Transverse colon (tissue), 4 donors: ENCODE measurements around the gene KRTAP3-2. TPM values are rescaled to one million over a fixed set of nuclear protein-coding genes. Genes with fewer than 3 reads are reported as not detected.

Experiments
- DNase-seq: peaks from one replicate; pipeline ENCODE4 v3.0.0-alpha.2; 2019
- H3K27ac ChIP-seq, 4 donors: fragments of 200-600 bp; sonication (generic); 2 replicates each; pipeline ENCODE4 v1.5.1; 2016 to 2018; ENCODE audit warnings: inconsistent platforms in 4 of 4
- H3K27me3 ChIP-seq: fragments of 200-600 bp; sonication (generic); 2 replicates; pipeline ENCODE4 v1.5.1; 2017; ENCODE audit warnings: inconsistent platforms
- H3K36me3 ChIP-seq, 4 donors: fragments of 200-600 bp; sonication (generic); 2 replicates each; pipeline ENCODE4 v1.5.1; 2017 to 2019; ENCODE audit warnings: inconsistent platforms in 4 of 4
- H3K4me1 ChIP-seq, 4 donors: fragments of 200-600 bp; sonication (generic); 2 replicates each; pipeline ENCODE4 v1.5.1; 2017 to 2020; ENCODE audit warnings: inconsistent platforms in 4 of 4
- H3K4me3 ChIP-seq, 4 donors: fragments of 200-600 bp; sonication (generic); 1 replicate in 1 of 4; 2 replicates in 3 of 4; pipeline versions ENCODE4 v1.5.1 to v1.6.1; 2017 to 2019; ENCODE audit warnings: inconsistent platforms in 4 of 4
- H3K9me3 ChIP-seq, 2 donors: fragments of 200-600 bp; sonication (generic); 2 replicates each; pipeline ENCODE4 v1.5.1; 2017 to 2019; ENCODE audit warnings: inconsistent platforms in 2 of 2
- EP300 ChIP-seq: sonication (generic); formaldehyde crosslinking; IDR thresholded peaks from one replicate; pipeline ENCODE4 v1.6.1; 2017; ENCODE audit warnings: antibody characterized with exemption, low read depth
- POLR2A ChIP-seq: fragments of 450-650 bp; IDR thresholded peaks from one replicate; pipeline ENCODE4 v1.6.1; 2016; ENCODE audit warnings: antibody characterized with exemption, mild to moderate bottlenecking, moderate library complexity
- POLR2AphosphoS5 ChIP-seq, 3 donors: sonication (generic); formaldehyde crosslinking; IDR thresholded peaks; one replicate each; pipeline ENCODE4 v1.6.1; 2016; ENCODE audit warnings: antibody characterized with exemption in 3 of 3
- WGBS, 2 donors: methylation state at CpG; one replicate each; pipeline ENCODE4 v1.1.5; 2018; ENCODE audit warnings: low coverage in 1 of 2; 5-methylcytosine and 5-hydroxymethylcytosine counted together
- in situ Hi-C, 4 donors: fragments of 200-750 bp; cut with MboI; loops; one replicate each; pipeline versions ENCODE4 v1.15.0 to v1.15.1; 2017; ENCODE audit warnings: low sequenced_read_pairs in 3 of 4, low pct_ligation_motif_present in 1 of 4, low pct_unique_long_range_greater_than_20kb in 1 of 4
- intact Hi-C: fragments of 100-400 bp; cut with DNase I; formaldehyde crosslinking; loops from one replicate; pipeline ENCODE4 v1.15.1; 2023; ENCODE audit warnings: low total_unique reads
- total RNA-seq, 4 donors: library from RNA; depleted of rRNA; stranded (reverse); fragments of >200 nt; gene quantifications; one replicate each; pipeline ENCODE4 v1.1.0, GENCODE V29; 2016
- TF ChIP-seq, protein P1 (sequence below), 5 experiments: fragments of 200-600 bp in 3 of 5; fragments of 450-650 bp in 2 of 5; sonication (generic) in 3 of 5; IDR thresholded peaks; 1 replicate in 2 of 5; 2 replicates in 3 of 5; pipeline ENCODE4 v1.5.1; 2016 to 2017; ENCODE audit warnings: antibody characterized with exemption in 5 of 5, inconsistent platforms in 3 of 5, mild to moderate bottlenecking in 2 of 5, moderate library complexity in 1 of 5

The KRTAP3-2 gene
- total RNA-seq, 4 donors from 2014 or later, result not detected

DNA sequence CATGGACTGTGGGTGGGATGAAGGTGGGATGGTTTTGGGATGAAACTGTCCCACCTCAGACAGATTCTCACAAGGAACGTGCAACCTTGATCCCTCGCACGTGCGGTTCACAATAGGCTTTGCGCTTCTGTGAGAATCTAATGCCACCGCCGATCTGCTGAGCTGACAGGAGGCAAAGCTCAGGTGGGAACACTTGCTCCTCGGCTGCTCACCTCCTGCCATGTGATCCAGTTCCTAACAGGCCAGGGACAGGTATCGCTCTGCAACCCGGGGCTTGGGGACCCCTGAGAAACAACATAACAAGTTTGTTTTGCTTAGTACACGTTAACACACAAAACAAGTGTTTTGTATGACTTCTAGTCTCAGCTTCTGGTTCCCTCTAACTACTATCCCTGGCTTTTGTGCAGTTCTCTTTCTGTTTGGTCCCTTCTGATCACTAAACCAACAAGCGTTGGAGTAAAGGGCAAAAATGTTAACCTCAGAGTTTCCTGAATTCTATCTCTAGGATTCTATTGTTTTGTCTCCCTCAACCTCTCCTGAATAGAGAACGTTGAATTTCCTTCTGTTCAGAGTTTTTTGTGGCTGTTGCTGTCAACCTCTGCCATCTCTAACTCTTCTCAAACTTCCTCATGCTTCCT is 17.0 kb upstream of the KRTAP3-2 start:
- no peaks in the 10 kb centered on the region for H3K27me3 ChIP-seq
- intact Hi-C loops, result no loop called here
- 41 to 85% methylated on average over 2 to 13 of the region's 13 CpGs for WGBS, 2 donors
- no peaks in the 10 kb centered on the region for H3K36me3 ChIP-seq
- no peak overlapping the region for H3K27ac ChIP-seq
- H3K4me3 ChIP-seq, result no peak overlapping the region
- H3K4me1 ChIP-seq, result no peaks in the 10 kb centered on the region
- no peak for DNase-seq
- H3K9me3 ChIP-seq, result no peaks in the 10 kb centered on the region
- TF ChIP-seq POLR2A (no peak), EP300 (no peak), POLR2AphosphoS5 (IDR thresholded peaks at IDR 0.05) (no peak)
- TF ChIP-seq, protein P1, sequence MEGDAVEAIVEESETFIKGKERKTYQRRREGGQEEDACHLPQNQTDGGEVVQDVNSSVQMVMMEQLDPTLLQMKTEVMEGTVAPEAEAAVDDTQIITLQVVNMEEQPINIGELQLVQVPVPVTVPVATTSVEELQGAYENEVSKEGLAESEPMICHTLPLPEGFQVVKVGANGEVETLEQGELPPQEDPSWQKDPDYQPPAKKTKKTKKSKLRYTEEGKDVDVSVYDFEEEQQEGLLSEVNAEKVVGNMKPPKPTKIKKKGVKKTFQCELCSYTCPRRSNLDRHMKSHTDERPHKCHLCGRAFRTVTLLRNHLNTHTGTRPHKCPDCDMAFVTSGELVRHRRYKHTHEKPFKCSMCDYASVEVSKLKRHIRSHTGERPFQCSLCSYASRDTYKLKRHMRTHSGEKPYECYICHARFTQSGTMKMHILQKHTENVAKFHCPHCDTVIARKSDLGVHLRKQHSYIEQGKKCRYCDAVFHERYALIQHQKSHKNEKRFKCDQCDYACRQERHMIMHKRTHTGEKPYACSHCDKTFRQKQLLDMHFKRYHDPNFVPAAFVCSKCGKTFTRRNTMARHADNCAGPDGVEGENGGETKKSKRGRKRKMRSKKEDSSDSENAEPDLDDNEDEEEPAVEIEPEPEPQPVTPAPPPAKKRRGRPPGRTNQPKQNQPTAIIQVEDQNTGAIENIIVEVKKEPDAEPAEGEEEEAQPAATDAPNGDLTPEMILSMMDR (IDR thresholded peaks at IDR 0.05), result no peak
- in situ Hi-C loops, result no loop called here

DNA sequence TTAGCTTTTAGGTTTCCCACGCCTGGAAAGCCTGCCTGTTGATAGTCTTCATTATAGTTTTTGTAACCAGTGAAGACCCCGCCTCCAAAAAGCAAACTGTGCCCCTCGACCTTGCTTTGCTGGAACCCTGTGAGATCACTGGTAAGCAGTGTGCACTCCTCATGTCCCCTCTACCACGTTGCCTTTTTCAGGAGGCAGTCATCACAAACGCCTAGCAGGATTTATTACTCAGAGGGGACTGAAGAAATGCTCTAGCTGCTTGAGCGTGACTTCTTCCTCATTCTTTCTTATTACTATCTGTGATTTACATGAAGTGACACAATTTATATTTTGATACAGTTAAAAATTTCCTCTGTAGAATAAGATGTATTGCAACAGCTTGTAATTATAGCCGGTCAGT is 15.7 kb upstream of the KRTAP3-2 start:
- no peak for DNase-seq
- H3K36me3 ChIP-seq, result no peaks in the 10 kb centered on the region
- intact Hi-C loops (no loop called here), in situ Hi-C loops (no loop called here)
- no peaks in the 10 kb centered on the region for H3K27me3 ChIP-seq
- WGBS, 2 donors, result 70 to 77% methylated on average over 4 to 7 of the region's 7 CpGs
- no peak overlapping the region for H3K4me3 ChIP-seq
- H3K9me3 ChIP-seq, result no peaks in the 10 kb centered on the region
- no peak overlapping the region for H3K27ac ChIP-seq
- TF ChIP-seq POLR2A (no peak), POLR2AphosphoS5 (IDR thresholded peaks at IDR 0.05) (no peak)
- TF ChIP-seq, protein P1 (IDR thresholded peaks at IDR 0.05), result no peak
- no peaks in the 10 kb centered on the region for H3K4me1 ChIP-seq

DNA sequence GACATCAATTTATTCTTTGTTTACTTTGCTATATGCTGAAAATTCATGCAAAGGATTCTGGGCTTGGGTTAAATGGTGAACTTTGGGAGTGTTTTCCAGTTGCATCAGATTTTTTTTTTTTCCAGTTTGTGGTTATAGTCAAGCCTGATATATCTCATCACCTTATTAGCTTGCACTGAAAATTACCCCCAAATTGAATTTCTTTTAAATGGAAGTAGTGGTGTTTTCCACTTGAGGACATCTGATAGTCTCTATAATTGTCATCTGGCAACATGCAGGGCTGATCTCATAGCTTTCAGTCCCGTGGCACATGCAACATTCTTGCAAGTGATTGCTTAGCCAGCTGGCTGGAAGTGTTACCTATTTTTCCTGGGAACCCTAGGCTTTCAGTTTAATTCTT is 13.9 kb upstream of the KRTAP3-2 start:
- Histone ChIP-seq H3K9me3 (no peaks in the 10 kb centered on the region), H3K27me3 (no peaks in the 10 kb centered on the region), H3K36me3 (no peaks in the 10 kb centered on the region), H3K4me3 (no peak overlapping the region), H3K27ac (no peak overlapping the region), H3K4me1 (no peaks in the 10 kb centered on the region)
- intact Hi-C loops, result no loop called here
- no peak for DNase-seq
- no peak for TF ChIP-seq POLR2AphosphoS5 (IDR thresholded peaks at IDR 0.05)
- in situ Hi-C loops, result no loop called here
- WGBS, 2 donors, result 13 to 20% methylated on average over 1 of the region's 1 CpG

DNA sequence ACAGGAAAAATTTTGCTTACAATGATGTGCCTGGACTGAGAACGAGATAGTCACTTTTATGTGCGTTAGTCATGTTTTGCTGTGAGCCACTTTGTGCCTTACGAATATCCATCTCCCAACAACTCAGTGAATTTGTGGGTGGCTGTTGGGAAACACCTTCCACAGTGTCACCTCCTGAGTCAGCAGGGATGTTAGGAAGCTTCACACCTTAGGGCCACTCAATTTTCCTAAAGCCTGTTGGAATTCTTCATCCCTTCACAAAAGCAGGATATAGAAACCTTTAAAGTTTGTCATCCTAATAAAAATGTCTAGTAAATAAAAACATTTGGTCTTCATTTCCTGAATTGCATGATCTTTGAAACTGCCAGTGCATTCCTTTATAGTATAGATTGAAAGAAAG is 13.5 kb upstream of the KRTAP3-2 start:
- Histone ChIP-seq H3K4me3 (no peak overlapping the region), H3K9me3 (no peaks in the 10 kb centered on the region), H3K4me1 (no peaks in the 10 kb centered on the region), H3K27me3 (no peaks in the 10 kb centered on the region), H3K27ac (no peak overlapping the region), H3K36me3 (no peaks in the 10 kb centered on the region)
- in situ Hi-C loops, result no loop called here
- no peak for DNase-seq
- intact Hi-C loops, result no loop called here
- 76% methylated on average over 3 of the region's 3 CpGs; no CpG with 5 or more reads in 1 of the 2 donors for WGBS, 2 donors
- TF ChIP-seq POLR2AphosphoS5 (IDR thresholded peaks at IDR 0.05) (no peak), EP300 (no peak)
- TF ChIP-seq, protein P1 (IDR thresholded peaks at IDR 0.05), result no peak
